Measurements from ENCODE around the gene COL6A1. TPM values are rescaled to one million over a fixed set of nuclear protein-coding genes. Genes with fewer than 3 reads are reported as not detected.

COL6A1 gene
- total RNA-seq, 3 donors from 2014 or later (not counting 1 experiment from before 2014, with no cell fraction given) = 1.0 to 5.2 (median 2.5) TPM

DNA sequence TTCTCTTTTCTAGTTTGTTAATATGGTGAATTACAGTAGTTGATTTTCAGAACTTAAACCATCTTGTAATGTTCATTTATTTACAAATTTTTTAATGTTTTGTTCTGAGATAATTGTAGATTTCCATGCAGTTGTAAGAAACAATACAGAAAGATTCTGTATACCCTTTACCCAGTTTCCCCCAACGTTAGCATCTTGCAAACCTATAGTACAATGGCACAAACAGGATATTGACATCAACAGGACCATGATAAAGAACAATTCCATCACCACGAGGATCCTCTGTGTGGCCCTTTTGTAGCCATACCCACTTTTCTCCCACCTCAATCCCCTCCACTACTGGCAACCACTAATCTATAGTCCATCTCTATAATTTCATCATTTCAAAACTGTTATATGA is 33.3 kb downstream of the COL6A1 start:
- DNase-seq = no peak
- TF ChIP-seq, protein P1, sequence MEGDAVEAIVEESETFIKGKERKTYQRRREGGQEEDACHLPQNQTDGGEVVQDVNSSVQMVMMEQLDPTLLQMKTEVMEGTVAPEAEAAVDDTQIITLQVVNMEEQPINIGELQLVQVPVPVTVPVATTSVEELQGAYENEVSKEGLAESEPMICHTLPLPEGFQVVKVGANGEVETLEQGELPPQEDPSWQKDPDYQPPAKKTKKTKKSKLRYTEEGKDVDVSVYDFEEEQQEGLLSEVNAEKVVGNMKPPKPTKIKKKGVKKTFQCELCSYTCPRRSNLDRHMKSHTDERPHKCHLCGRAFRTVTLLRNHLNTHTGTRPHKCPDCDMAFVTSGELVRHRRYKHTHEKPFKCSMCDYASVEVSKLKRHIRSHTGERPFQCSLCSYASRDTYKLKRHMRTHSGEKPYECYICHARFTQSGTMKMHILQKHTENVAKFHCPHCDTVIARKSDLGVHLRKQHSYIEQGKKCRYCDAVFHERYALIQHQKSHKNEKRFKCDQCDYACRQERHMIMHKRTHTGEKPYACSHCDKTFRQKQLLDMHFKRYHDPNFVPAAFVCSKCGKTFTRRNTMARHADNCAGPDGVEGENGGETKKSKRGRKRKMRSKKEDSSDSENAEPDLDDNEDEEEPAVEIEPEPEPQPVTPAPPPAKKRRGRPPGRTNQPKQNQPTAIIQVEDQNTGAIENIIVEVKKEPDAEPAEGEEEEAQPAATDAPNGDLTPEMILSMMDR (IDR thresholded peaks at IDR 0.05) = no peak
- H3K36me3 Mint-ChIP-seq = no peaks in the 10 kb centered on the region
- Histone ChIP-seq H3K4me3 (ENCODE audit: low read length) (no peak overlapping the region), H3K27ac (ENCODE audit: low read length) (no peak overlapping the region), H3K36me3 (ENCODE audit: control insufficient read depth, insufficient read depth, low read length) (no peaks in the 10 kb centered on the region), H3K9me3 (ENCODE audit: control insufficient read depth, insufficient read depth, low read length) (no peaks in the 10 kb centered on the region), H3K27me3 (ENCODE audit: control insufficient read depth, insufficient read depth, low read length) (peaks cover 6% of the 10 kb centered on the region), H3K4me1 (ENCODE audit: control insufficient read depth, insufficient read depth, low read length) (no peaks in the 10 kb centered on the region)
- WGBS (ENCODE audit: insufficient coverage) = 56% methylated on average over 2 of the region's 2 CpGs
- intact Hi-C loops (cut with micrococcal nuclease) = no loop called here
- no peak for ATAC-seq
- H3K27me3 Mint-ChIP-seq (ENCODE audit: low read depth in 2 of 2) = peaks cover 24 to 52% of the 10 kb centered on the region in 2 donors
- H3K4me3 Mint-ChIP-seq = no peak overlapping the region
- no peak overlapping the region for H3K27ac Mint-ChIP-seq
- no peaks in the 10 kb centered on the region for H3K9me3 Mint-ChIP-seq
- no peaks in the 10 kb centered on the region for H3K4me1 Mint-ChIP-seq

DNA sequence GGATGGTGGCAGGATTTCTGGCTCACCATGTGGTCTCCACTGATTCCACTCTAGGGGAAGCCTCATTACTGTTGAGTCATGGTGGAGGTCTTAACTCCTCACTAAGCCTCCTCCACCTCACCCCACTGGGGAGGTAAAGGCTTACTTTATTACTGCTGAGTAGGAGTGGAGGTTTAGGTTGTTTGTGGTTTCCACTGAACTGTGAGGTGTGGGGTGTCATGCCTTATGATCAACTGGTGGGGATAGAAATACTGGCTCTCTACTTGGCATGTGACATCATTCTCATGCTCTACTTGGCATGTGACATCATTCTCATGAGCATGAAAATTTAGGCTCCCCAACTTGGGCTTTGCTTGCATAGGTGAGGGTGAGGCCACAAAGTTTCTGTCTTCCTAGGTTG is 35.6 kb downstream of the COL6A1 start:
- Mint-ChIP-seq H3K9me3 (no peaks in the 10 kb centered on the region), H3K27me3 (ENCODE audit: low read depth in 2 of 2) (peaks cover 27 to 55% of the 10 kb centered on the region in 2 donors), H3K4me3 (no peak overlapping the region), H3K27ac (no peak overlapping the region), H3K36me3 (no peaks in the 10 kb centered on the region), H3K4me1 (no peaks in the 10 kb centered on the region)
- peak in 2 of 3 donors; percentile 24 to 36 for ATAC-seq
- Histone ChIP-seq H3K36me3 (ENCODE audit: control insufficient read depth, insufficient read depth, low read length) (no peaks in the 10 kb centered on the region), H3K9me3 (ENCODE audit: control insufficient read depth, insufficient read depth, low read length) (no peaks in the 10 kb centered on the region), H3K4me3 (ENCODE audit: low read length) (no peak overlapping the region), H3K27me3 (ENCODE audit: control insufficient read depth, insufficient read depth, low read length) (peaks cover 6% of the 10 kb centered on the region), H3K4me1 (ENCODE audit: control insufficient read depth, insufficient read depth, low read length) (no peaks in the 10 kb centered on the region), H3K27ac (ENCODE audit: low read length) (no peak overlapping the region)
- intact Hi-C loops (cut with micrococcal nuclease) = no loop called here
- TF ChIP-seq, protein P1 (IDR thresholded peaks at IDR 0.05) = no peak
- DNase-seq = no peak

DNA sequence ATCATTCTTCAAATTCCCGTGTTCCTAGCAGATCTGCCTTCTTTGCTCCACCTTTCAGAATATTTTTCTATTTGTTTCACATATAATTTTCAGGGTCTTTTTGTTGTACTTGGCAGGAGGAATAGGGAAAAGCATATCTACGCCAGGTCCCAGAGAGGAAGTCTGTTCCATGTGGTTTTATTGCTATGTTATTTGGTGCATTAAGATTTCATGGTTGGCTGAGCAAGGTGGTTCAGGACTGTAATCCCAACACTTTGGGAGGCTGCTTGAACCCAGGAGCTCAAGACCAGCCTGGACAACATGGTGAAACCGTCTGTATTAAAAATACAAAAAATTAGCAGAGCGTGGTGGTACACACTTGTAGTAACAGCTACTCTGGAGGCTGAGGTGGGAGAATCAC is 36.1 kb downstream of the COL6A1 start:
- TF ChIP-seq, protein P1 (IDR thresholded peaks at IDR 0.05) = no peak
- Mint-ChIP-seq H3K9me3 (no peaks in the 10 kb centered on the region), H3K27me3 (ENCODE audit: low read depth in 2 of 2) (peaks cover 27 to 55% of the 10 kb centered on the region in 2 donors), H3K4me1 (no peaks in the 10 kb centered on the region), H3K36me3 (no peaks in the 10 kb centered on the region), H3K4me3 (no peak overlapping the region), H3K27ac (no peak overlapping the region)
- Histone ChIP-seq H3K9me3 (ENCODE audit: control insufficient read depth, insufficient read depth, low read length) (no peaks in the 10 kb centered on the region), H3K4me3 (ENCODE audit: low read length) (no peak overlapping the region), H3K27me3 (ENCODE audit: control insufficient read depth, insufficient read depth, low read length) (peaks cover 6% of the 10 kb centered on the region), H3K4me1 (ENCODE audit: control insufficient read depth, insufficient read depth, low read length) (no peaks in the 10 kb centered on the region), H3K36me3 (ENCODE audit: control insufficient read depth, insufficient read depth, low read length) (no peaks in the 10 kb centered on the region), H3K27ac (ENCODE audit: low read length) (no peak overlapping the region)
- intact Hi-C loops (cut with micrococcal nuclease) = no loop called here
- DNase-seq = no peak
- ATAC-seq = no peak
- 93% methylated on average over 3 of the region's 4 CpGs for WGBS (ENCODE audit: insufficient coverage)

DNA sequence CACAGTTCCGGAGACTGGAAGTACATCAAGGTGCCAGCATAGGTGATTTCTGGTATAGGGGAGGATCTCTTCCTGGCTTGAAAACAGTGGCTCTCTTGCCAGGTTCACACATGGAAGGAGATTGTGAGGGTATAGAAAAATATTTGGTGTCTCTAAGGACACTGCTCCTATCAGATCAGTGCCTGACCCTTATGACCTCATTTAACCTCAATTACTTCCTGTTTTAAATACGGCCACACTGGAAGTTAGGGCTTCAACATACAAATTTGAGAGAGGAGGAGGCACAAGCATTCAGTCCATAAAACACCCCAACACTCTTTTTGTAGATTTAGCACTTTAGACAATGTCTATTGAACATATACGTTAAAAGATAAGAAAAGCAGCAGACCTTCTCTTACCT is 37.0 kb downstream of the COL6A1 start:
- H3K4me1 ChIP-seq (ENCODE audit: control insufficient read depth, insufficient read depth, low read length) = no peaks in the 10 kb centered on the region
- Mint-ChIP-seq H3K27me3 (ENCODE audit: low read depth in 2 of 2) (peaks cover 27 to 50% of the 10 kb centered on the region in 2 donors), H3K36me3 (no peaks in the 10 kb centered on the region), H3K4me1 (no peaks in the 10 kb centered on the region), H3K4me3 (no peak overlapping the region), H3K27ac (no peak overlapping the region), H3K9me3 (no peaks in the 10 kb centered on the region)
- TF ChIP-seq, protein P1 (IDR thresholded peaks at IDR 0.05) = no peak
- peaks cover 6% of the 10 kb centered on the region for H3K27me3 ChIP-seq (ENCODE audit: control insufficient read depth, insufficient read depth, low read length)
- ATAC-seq = no peak
- H3K27ac ChIP-seq (ENCODE audit: low read length) = no peak overlapping the region
- no peak for DNase-seq
- intact Hi-C loops (cut with micrococcal nuclease) = no loop called here
- WGBS (ENCODE audit: insufficient coverage) = 58% methylated on average over 3 of the region's 3 CpGs
- no peaks in the 10 kb centered on the region for H3K36me3 ChIP-seq (ENCODE audit: control insufficient read depth, insufficient read depth, low read length)
- no peaks in the 10 kb centered on the region for H3K9me3 ChIP-seq (ENCODE audit: control insufficient read depth, insufficient read depth, low read length)
- no peak overlapping the region for H3K4me3 ChIP-seq (ENCODE audit: low read length)

Measured in natural killer cell (primary cell).